GM19193 (cell line): Measurements from ENCODE around the gene TBC1D4.

Experiments
- POLR2A ChIP-seq: IDR thresholded peaks from 4 replicates; pipeline ENCODE4 v1.6.1; 2011; ENCODE audit not compliant: insufficient read depth, insufficient read length; ENCODE audit errors: extremely low read depth

Gene TBC1D4

GRCh38 chr13:75482070-75482819 is at the start of gene TBC1D4:
Gene TBC1D4, minus strand, starts transcription at chr13:75482169. Its CDS starts 402 bp downstream, at chr13:75481767.
- TF ChIP-seq POLR2A = no peak

GRCh38 chr13:75530549-75530961 is 48.6 kb upstream of the TBC1D4 start:
- no peak for TF ChIP-seq POLR2A

GRCh38 chr13:75521956-75522355 is 40.0 kb upstream of the TBC1D4 start:
- no peak for TF ChIP-seq POLR2A

GRCh38 chr13:75518439-75519088 is 36.6 kb upstream of the TBC1D4 start:
- TF ChIP-seq POLR2A = no peak

- TF ChIP-seq POLR2A = no peak
These were observed 32.4 kb upstream of the TBC1D4 start for GRCh38 chr13:75514080-75514995.

- TF ChIP-seq POLR2A = no peak
These were observed 31.3 kb upstream of the TBC1D4 start for GRCh38 chr13:75513271-75513670.

- TF ChIP-seq POLR2A = no peak
These were observed 30.3 kb upstream of the TBC1D4 start for GRCh38 chr13:75512253-75512652.

- TF ChIP-seq POLR2A = no peak
These were observed 29.2 kb upstream of the TBC1D4 start for GRCh38 chr13:75511051-75511625.

GRCh38 chr13:75508002-75508548 is 26.1 kb upstream of the TBC1D4 start:
- TF ChIP-seq POLR2A = no peak

- TF ChIP-seq POLR2A = no peak
These were observed 25.3 kb upstream of the TBC1D4 start for GRCh38 chr13:75507027-75508001.

GRCh38 chr13:75506018-75506417 is 24.0 kb upstream of the TBC1D4 start:
- TF ChIP-seq POLR2A = no peak

GRCh38 chr13:75505327-75505726 is 23.4 kb upstream of the TBC1D4 start:
- no peak for TF ChIP-seq POLR2A

GRCh38 chr13:75495938-75496337 is 14.0 kb upstream of the TBC1D4 start:
- TF ChIP-seq POLR2A = no peak

- TF ChIP-seq POLR2A = no peak
These were observed 12.5 kb upstream of the TBC1D4 start for GRCh38 chr13:75494491-75494890.

GRCh38 chr13:75493156-75493555 is 11.2 kb upstream of the TBC1D4 start:
- TF ChIP-seq POLR2A = no peak
